WTC11 (cell line): Measurements from ENCODE around the gene OR2V1. TPM values are rescaled to one million over a fixed set of nuclear protein-coding genes. Genes with fewer than 3 reads are reported as not detected.

Experiments used
- ATAC-seq: fragments of 200-7000 bp; cut with Tn5 transposase; 2 replicates; pipeline ENCODE4 v1.10.0; 2021; ENCODE audit warnings: mild to moderate bottlenecking, moderate library complexity
- CTCF ChIA-PET: fragments of 300-600 bp; sonication (Branson Sonifier 250); formaldehyde crosslinking; loops from one replicate; lab custom pipeline; 2021; ENCODE audit warnings: antibody characterized with exemption; lab: Charles Lee
- POLR2A ChIA-PET: fragments of 350-600 bp; sonication (Branson Sonifier 250); formaldehyde crosslinking; loops from one replicate; lab custom pipeline; 2021; ENCODE audit warnings: antibody characterized with exemption; lab: Charles Lee
- DNase-seq: peaks from one replicate; pipeline ENCODE4 v3.0.0; 2021; ENCODE audit warnings: low spot score
- H3K27ac Mint-ChIP-seq: 2 replicates; pipeline ENCODE4 v1.8.0; 2021; ENCODE audit warnings: mixed read lengths
- H3K27me3 Mint-ChIP-seq: 2 replicates; pipeline ENCODE4 v1.8.0; 2021; ENCODE audit warnings: low read depth, mild to moderate bottlenecking, moderate library complexity, mixed read lengths
- H3K36me3 Mint-ChIP-seq: 2 replicates; pipeline ENCODE4 v1.8.0; 2021; ENCODE audit warnings: mixed read lengths
- H3K4me1 Mint-ChIP-seq: 2 replicates; pipeline ENCODE4 v1.8.0; 2022; ENCODE audit warnings: mixed read lengths
- H3K4me3 Mint-ChIP-seq: 2 replicates; pipeline ENCODE4 v1.8.0; 2021; ENCODE audit warnings: mild to moderate bottlenecking, moderate library complexity, mixed read lengths
- H3K9me3 Mint-ChIP-seq: 2 replicates; pipeline ENCODE4 v1.8.0; 2021; ENCODE audit warnings: mixed read lengths
- CBFB ChIP-seq: sonication (generic); formaldehyde crosslinking; IDR thresholded peaks from 2 replicates; pipeline ENCODE4 v1.8.1; 2022; ENCODE audit warnings: mild to moderate bottlenecking, low read depth, missing genetic modification reagents
- CREM ChIP-seq: sonication (generic); formaldehyde crosslinking; IDR thresholded peaks from 2 replicates; pipeline ENCODE4 v1.8.1; 2022; ENCODE audit warnings: mild to moderate bottlenecking, missing genetic modification reagents, moderate library complexity
- ELF4 ChIP-seq: sonication (generic); formaldehyde crosslinking; IDR thresholded peaks from 2 replicates; pipeline ENCODE4 v1.8.1; 2022; ENCODE audit warnings: low read depth, mild to moderate bottlenecking, moderate library complexity, missing genetic modification reagents
- ESRRA ChIP-seq: sonication (generic); formaldehyde crosslinking; IDR thresholded peaks from 2 replicates; pipeline ENCODE4 v1.8.1; 2022; ENCODE audit warnings: mild to moderate bottlenecking, missing genetic modification reagents, borderline replicate concordance
- ETV6 ChIP-seq: sonication (generic); formaldehyde crosslinking; IDR thresholded peaks from 2 replicates; pipeline ENCODE4 v1.8.1; 2022; ENCODE audit warnings: mild to moderate bottlenecking, missing genetic modification reagents
- KAT7 ChIP-seq: sonication (generic); formaldehyde crosslinking; IDR thresholded peaks from 2 replicates; pipeline ENCODE4 v1.8.1; 2023; ENCODE audit warnings: missing genetic modification reagents, mild to moderate bottlenecking, borderline replicate concordance
- NFATC4 ChIP-seq: fragments of 250-450 bp; sonication (Bioruptor Pico); IDR thresholded peaks from 2 replicates; pipeline ENCODE4 v1.9.0; 2021; ENCODE audit warnings: mild to moderate bottlenecking
- NFE2L1 ChIP-seq: sonication (generic); formaldehyde crosslinking; IDR thresholded peaks from 2 replicates; pipeline ENCODE4 v1.8.1; 2023; ENCODE audit warnings: missing genetic modification reagents
- PRRX2 ChIP-seq: fragments of 250-450 bp; sonication (Bioruptor Pico); IDR thresholded peaks from 2 replicates; pipeline ENCODE4 v1.8.0; 2021; ENCODE audit warnings: mild to moderate bottlenecking
- TCF7 ChIP-seq: sonication (generic); formaldehyde crosslinking; IDR thresholded peaks from 2 replicates; pipeline ENCODE4 v1.8.0; 2022; ENCODE audit warnings: mild to moderate bottlenecking, low read depth, missing genetic modification reagents, moderate library complexity
- ZBTB21 ChIP-seq: sonication (generic); formaldehyde crosslinking; IDR thresholded peaks from 2 replicates; pipeline ENCODE4 v1.8.1; 2023; ENCODE audit warnings: mild to moderate bottlenecking, missing genetic modification reagents, borderline replicate concordance
- ZNF232 ChIP-seq: sonication (generic); formaldehyde crosslinking; IDR thresholded peaks from 2 replicates; pipeline ENCODE4 v1.8.0; 2022; ENCODE audit warnings: mild to moderate bottlenecking, missing genetic modification reagents
- ZNF396 ChIP-seq: fragments of 250-450 bp; sonication (Bioruptor Pico); IDR thresholded peaks from 2 replicates; pipeline ENCODE4 v1.8.0; 2021; ENCODE audit warnings: mild to moderate bottlenecking, moderate library complexity, borderline replicate concordance
- total RNA-seq: library from RNA; stranded (reverse); gene quantifications from 3 replicates; pipeline ENCODE4 v1.2.3, GENCODE V29; 2021
- TF ChIP-seq, protein P1 (sequence below): fragments of 250-450 bp; sonication (Bioruptor Pico); IDR thresholded peaks from 2 replicates; pipeline ENCODE4 v1.9.0; 2021; ENCODE audit warnings: mild to moderate bottlenecking, borderline replicate concordance
- TF ChIP-seq, protein P2 (sequence below): sonication (generic); formaldehyde crosslinking; IDR thresholded peaks from 2 replicates; pipeline ENCODE4 v1.8.1; 2022; ENCODE audit warnings: low read depth, missing genetic modification reagents, borderline replicate concordance
- TF ChIP-seq, protein P3 (sequence below): sonication (generic); formaldehyde crosslinking; IDR thresholded peaks from 2 replicates; pipeline ENCODE4 v1.8.1; 2022; ENCODE audit warnings: missing genetic modification reagents, borderline replicate concordance
- TF ChIP-seq, protein P4 (sequence below): sonication (generic); formaldehyde crosslinking; IDR thresholded peaks from 2 replicates; pipeline ENCODE4 v1.8.0; 2023; ENCODE audit warnings: mild to moderate bottlenecking, missing genetic modification reagents
- TF ChIP-seq, protein P5 (sequence below): sonication (generic); formaldehyde crosslinking; IDR thresholded peaks from 2 replicates; pipeline ENCODE4 v1.8.1; 2023; ENCODE audit warnings: mild to moderate bottlenecking, missing genetic modification reagents, borderline replicate concordance
- TF ChIP-seq, protein P6 (sequence below): sonication (generic); formaldehyde crosslinking; conservative IDR thresholded peaks from 2 replicates; pipeline ENCODE4 v1.8.1; 2022; ENCODE audit warnings: mild to moderate bottlenecking, missing genetic modification reagents
- TF ChIP-seq, protein P7 (sequence below): sonication (generic); formaldehyde crosslinking; IDR thresholded peaks from 2 replicates; pipeline ENCODE4 v1.8.0; 2022; ENCODE audit warnings: mild to moderate bottlenecking, missing genetic modification reagents

Gene OR2V1
- total RNA-seq, 1 experiment from 2014 or later = not detected

DNA sequence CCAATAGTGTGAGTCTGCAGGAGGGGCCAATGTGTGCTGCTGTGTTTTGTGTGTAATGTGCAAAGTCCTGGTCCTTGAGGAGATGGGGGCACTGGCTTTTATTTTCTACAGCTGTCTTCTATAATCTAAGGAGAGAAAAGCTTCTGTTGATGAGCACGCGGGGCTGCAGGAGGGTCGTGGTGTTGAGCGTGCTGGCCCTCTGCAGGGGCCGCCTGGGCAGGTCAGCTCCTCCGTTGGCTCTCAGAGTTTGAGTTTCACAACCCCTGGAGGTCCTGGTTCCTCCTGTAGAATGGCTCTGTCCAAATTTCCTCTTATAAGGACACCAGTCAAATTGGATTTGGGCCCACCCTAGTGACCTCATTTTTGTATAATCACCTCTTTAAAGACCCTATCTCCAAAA, 12.6 kb downstream of the OR2V1 start:
- H3K36me3 Mint-ChIP-seq = peaks cover 8% of the 10 kb centered on the region
- no peak for ATAC-seq
- CTCF ChIA-PET = interaction anchor here (0.5 kb wide), 1 partner anchor 52 kb away, joined by 4 read pairs; no protein-coding TSS in a partner anchor
- peaks cover 24% of the 10 kb centered on the region for H3K4me1 Mint-ChIP-seq
- no peak overlapping the region for H3K4me3 Mint-ChIP-seq
- peaks cover 11% of the 10 kb centered on the region for H3K9me3 Mint-ChIP-seq
- no peak overlapping the region for H3K27ac Mint-ChIP-seq
- POLR2A ChIA-PET = no interaction called here
- H3K27me3 Mint-ChIP-seq = peaks cover 54% of the 10 kb centered on the region
- TF ChIP-seq KAT7 (CRISPR knock-in tag) (no peak), NFATC4 (CRISPR knock-in tag) (no peak), TCF7 (no peak), ELF4 (CRISPR knock-in tag) (no peak), ZNF232 (CRISPR knock-in tag) (no peak), NFE2L1 (CRISPR knock-in tag) (no peak), ZBTB21 (CRISPR knock-in tag) (no peak), ETV6 (CRISPR knock-in tag) (no peak), CBFB (CRISPR knock-in tag) (no peak), ZNF396 (no peak), PRRX2 (CRISPR knock-in tag) (no peak), ESRRA (CRISPR knock-in tag) (no peak), CREM (CRISPR knock-in tag) (no peak)
- TF ChIP-seq, protein P1, sequence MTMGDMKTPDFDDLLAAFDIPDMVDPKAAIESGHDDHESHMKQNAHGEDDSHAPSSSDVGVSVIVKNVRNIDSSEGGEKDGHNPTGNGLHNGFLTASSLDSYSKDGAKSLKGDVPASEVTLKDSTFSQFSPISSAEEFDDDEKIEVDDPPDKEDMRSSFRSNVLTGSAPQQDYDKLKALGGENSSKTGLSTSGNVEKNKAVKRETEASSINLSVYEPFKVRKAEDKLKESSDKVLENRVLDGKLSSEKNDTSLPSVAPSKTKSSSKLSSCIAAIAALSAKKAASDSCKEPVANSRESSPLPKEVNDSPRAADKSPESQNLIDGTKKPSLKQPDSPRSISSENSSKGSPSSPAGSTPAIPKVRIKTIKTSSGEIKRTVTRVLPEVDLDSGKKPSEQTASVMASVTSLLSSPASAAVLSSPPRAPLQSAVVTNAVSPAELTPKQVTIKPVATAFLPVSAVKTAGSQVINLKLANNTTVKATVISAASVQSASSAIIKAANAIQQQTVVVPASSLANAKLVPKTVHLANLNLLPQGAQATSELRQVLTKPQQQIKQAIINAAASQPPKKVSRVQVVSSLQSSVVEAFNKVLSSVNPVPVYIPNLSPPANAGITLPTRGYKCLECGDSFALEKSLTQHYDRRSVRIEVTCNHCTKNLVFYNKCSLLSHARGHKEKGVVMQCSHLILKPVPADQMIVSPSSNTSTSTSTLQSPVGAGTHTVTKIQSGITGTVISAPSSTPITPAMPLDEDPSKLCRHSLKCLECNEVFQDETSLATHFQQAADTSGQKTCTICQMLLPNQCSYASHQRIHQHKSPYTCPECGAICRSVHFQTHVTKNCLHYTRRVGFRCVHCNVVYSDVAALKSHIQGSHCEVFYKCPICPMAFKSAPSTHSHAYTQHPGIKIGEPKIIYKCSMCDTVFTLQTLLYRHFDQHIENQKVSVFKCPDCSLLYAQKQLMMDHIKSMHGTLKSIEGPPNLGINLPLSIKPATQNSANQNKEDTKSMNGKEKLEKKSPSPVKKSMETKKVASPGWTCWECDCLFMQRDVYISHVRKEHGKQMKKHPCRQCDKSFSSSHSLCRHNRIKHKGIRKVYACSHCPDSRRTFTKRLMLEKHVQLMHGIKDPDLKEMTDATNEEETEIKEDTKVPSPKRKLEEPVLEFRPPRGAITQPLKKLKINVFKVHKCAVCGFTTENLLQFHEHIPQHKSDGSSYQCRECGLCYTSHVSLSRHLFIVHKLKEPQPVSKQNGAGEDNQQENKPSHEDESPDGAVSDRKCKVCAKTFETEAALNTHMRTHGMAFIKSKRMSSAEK (CRISPR knock-in tag) = no peak
- TF ChIP-seq, protein P2, sequence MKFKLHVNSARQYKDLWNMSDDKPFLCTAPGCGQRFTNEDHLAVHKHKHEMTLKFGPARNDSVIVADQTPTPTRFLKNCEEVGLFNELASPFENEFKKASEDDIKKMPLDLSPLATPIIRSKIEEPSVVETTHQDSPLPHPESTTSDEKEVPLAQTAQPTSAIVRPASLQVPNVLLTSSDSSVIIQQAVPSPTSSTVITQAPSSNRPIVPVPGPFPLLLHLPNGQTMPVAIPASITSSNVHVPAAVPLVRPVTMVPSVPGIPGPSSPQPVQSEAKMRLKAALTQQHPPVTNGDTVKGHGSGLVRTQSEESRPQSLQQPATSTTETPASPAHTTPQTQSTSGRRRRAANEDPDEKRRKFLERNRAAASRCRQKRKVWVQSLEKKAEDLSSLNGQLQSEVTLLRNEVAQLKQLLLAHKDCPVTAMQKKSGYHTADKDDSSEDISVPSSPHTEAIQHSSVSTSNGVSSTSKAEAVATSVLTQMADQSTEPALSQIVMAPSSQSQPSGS (CRISPR knock-in tag) = no peak
- TF ChIP-seq, protein P3, sequence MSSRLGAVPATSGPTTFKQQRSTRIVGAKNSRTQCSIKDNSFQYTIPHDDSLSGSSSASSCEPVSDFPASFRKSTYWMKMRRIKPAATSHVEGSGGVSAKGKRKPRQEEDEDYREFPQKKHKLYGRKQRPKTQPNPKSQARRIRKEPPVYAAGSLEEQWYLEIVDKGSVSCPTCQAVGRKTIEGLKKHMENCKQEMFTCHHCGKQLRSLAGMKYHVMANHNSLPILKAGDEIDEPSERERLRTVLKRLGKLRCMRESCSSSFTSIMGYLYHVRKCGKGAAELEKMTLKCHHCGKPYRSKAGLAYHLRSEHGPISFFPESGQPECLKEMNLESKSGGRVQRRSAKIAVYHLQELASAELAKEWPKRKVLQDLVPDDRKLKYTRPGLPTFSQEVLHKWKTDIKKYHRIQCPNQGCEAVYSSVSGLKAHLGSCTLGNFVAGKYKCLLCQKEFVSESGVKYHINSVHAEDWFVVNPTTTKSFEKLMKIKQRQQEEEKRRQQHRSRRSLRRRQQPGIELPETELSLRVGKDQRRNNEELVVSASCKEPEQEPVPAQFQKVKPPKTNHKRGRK (CRISPR knock-in tag) = no peak
- TF ChIP-seq, protein P4, sequence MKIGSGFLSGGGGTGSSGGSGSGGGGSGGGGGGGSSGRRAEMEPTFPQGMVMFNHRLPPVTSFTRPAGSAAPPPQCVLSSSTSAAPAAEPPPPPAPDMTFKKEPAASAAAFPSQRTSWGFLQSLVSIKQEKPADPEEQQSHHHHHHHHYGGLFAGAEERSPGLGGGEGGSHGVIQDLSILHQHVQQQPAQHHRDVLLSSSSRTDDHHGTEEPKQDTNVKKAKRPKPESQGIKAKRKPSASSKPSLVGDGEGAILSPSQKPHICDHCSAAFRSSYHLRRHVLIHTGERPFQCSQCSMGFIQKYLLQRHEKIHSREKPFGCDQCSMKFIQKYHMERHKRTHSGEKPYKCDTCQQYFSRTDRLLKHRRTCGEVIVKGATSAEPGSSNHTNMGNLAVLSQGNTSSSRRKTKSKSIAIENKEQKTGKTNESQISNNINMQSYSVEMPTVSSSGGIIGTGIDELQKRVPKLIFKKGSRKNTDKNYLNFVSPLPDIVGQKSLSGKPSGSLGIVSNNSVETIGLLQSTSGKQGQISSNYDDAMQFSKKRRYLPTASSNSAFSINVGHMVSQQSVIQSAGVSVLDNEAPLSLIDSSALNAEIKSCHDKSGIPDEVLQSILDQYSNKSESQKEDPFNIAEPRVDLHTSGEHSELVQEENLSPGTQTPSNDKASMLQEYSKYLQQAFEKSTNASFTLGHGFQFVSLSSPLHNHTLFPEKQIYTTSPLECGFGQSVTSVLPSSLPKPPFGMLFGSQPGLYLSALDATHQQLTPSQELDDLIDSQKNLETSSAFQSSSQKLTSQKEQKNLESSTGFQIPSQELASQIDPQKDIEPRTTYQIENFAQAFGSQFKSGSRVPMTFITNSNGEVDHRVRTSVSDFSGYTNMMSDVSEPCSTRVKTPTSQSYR (CRISPR knock-in tag) = no peak
- TF ChIP-seq, protein P5, sequence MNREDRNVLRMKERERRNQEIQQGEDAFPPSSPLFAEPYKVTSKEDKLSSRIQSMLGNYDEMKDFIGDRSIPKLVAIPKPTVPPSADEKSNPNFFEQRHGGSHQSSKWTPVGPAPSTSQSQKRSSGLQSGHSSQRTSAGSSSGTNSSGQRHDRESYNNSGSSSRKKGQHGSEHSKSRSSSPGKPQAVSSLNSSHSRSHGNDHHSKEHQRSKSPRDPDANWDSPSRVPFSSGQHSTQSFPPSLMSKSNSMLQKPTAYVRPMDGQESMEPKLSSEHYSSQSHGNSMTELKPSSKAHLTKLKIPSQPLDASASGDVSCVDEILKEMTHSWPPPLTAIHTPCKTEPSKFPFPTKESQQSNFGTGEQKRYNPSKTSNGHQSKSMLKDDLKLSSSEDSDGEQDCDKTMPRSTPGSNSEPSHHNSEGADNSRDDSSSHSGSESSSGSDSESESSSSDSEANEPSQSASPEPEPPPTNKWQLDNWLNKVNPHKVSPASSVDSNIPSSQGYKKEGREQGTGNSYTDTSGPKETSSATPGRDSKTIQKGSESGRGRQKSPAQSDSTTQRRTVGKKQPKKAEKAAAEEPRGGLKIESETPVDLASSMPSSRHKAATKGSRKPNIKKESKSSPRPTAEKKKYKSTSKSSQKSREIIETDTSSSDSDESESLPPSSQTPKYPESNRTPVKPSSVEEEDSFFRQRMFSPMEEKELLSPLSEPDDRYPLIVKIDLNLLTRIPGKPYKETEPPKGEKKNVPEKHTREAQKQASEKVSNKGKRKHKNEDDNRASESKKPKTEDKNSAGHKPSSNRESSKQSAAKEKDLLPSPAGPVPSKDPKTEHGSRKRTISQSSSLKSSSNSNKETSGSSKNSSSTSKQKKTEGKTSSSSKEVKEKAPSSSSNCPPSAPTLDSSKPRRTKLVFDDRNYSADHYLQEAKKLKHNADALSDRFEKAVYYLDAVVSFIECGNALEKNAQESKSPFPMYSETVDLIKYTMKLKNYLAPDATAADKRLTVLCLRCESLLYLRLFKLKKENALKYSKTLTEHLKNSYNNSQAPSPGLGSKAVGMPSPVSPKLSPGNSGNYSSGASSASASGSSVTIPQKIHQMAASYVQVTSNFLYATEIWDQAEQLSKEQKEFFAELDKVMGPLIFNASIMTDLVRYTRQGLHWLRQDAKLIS (CRISPR knock-in tag) = no peak
- TF ChIP-seq, protein P6, sequence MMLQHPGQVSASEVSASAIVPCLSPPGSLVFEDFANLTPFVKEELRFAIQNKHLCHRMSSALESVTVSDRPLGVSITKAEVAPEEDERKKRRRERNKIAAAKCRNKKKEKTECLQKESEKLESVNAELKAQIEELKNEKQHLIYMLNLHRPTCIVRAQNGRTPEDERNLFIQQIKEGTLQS (CRISPR knock-in tag) = no peak
- TF ChIP-seq, protein P7, sequence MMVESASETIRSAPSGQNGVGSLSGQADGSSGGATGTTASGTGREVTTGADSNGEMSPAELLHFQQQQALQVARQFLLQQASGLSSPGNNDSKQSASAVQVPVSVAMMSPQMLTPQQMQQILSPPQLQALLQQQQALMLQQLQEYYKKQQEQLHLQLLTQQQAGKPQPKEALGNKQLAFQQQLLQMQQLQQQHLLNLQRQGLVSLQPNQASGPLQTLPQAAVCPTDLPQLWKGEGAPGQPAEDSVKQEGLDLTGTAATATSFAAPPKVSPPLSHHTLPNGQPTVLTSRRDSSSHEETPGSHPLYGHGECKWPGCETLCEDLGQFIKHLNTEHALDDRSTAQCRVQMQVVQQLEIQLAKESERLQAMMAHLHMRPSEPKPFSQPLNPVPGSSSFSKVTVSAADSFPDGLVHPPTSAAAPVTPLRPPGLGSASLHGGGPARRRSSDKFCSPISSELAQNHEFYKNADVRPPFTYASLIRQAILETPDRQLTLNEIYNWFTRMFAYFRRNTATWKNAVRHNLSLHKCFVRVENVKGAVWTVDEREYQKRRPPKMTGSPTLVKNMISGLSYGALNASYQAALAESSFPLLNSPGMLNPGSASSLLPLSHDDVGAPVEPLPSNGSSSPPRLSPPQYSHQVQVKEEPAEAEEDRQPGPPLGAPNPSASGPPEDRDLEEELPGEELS (CRISPR knock-in tag) = no peak
- TF ChIP-seq, all 79 proteins: peak for 0
- DNase-seq = no peak
